ENCODE data around the gene YPEL2.

YPEL2 gene

GRCh38 chr17:59342681-59343131 is 11.3 kb downstream of the YPEL2 start:
- H4K20me1 ChIP-seq (ENCODE audit: insufficient read depth, low read length, poor library complexity, severe bottlenecking): no peaks in the 10 kb centered on the region
- no peaks in the 10 kb centered on the region for H3K36me3 ChIP-seq (ENCODE audit: insufficient read depth, low read length)
- H3K27me3 ChIP-seq (ENCODE audit: insufficient read depth, low read length, poor library complexity, severe bottlenecking): no peaks in the 10 kb centered on the region
- no peaks in the 10 kb centered on the region for H3K4me1 ChIP-seq (ENCODE audit: insufficient read depth, low read length, poor library complexity, severe bottlenecking)
- TF ChIP-seq CTCF (conservative IDR thresholded peaks at IDR 0.05; ENCODE audit: low read length) (no peak), EZH2phosphoT487 (IDR thresholded peaks at IDR 0.05; ENCODE audit: borderline replicate concordance) (no peak)
- no peak overlapping the region for H2AFZ ChIP-seq (ENCODE audit: low read length)
- no peak overlapping the region for H3K4me3 ChIP-seq (ENCODE audit: low read length, poor library complexity, severe bottlenecking)
- no peaks in the 10 kb centered on the region for H3K9me2 ChIP-seq (replicated peaks; ENCODE audit: low read depth, low read length)
- H3K9ac ChIP-seq (ENCODE audit: low read depth, low read length, poor library complexity, severe bottlenecking): no peak overlapping the region
- H3K9me3 ChIP-seq (ENCODE audit: insufficient read depth, low read depth, low read length): no peaks in the 10 kb centered on the region
- no peaks in the 10 kb centered on the region; the same call in 1 of the 2 replicates for H3F3A ChIP-seq (ENCODE audit: low read depth)
- no peak overlapping the region for H3K4me2 ChIP-seq (ENCODE audit: low read depth, low read length, poor library complexity, severe bottlenecking)
- H3K79me2 ChIP-seq (ENCODE audit: insufficient read depth, low read length): no peaks in the 10 kb centered on the region

- no peak overlapping the region for H3K4me2 ChIP-seq (ENCODE audit: low read depth, low read length, poor library complexity, severe bottlenecking)
- H2AFZ ChIP-seq (ENCODE audit: low read length): no peak overlapping the region
- H3K4me1 ChIP-seq (ENCODE audit: insufficient read depth, low read length, poor library complexity, severe bottlenecking): no peaks in the 10 kb centered on the region
- no peaks in the 10 kb centered on the region for H3K36me3 ChIP-seq (ENCODE audit: insufficient read depth, low read length)
- H4K20me1 ChIP-seq (ENCODE audit: insufficient read depth, low read length, poor library complexity, severe bottlenecking): no peaks in the 10 kb centered on the region
- no peak overlapping the region for H3K4me3 ChIP-seq (ENCODE audit: low read length, poor library complexity, severe bottlenecking)
- H3K27me3 ChIP-seq (ENCODE audit: insufficient read depth, low read length, poor library complexity, severe bottlenecking): no peaks in the 10 kb centered on the region
- no peak overlapping the region for H3K9ac ChIP-seq (ENCODE audit: low read depth, low read length, poor library complexity, severe bottlenecking)
- no peaks in the 10 kb centered on the region for H3K9me2 ChIP-seq (replicated peaks; ENCODE audit: low read depth, low read length)
- TF ChIP-seq CTCF (conservative IDR thresholded peaks at IDR 0.05; ENCODE audit: low read length) (no peak), EZH2phosphoT487 (IDR thresholded peaks at IDR 0.05; ENCODE audit: borderline replicate concordance) (no peak)
- no peaks in the 10 kb centered on the region; the same call in 1 of the 2 replicates for H3F3A ChIP-seq (ENCODE audit: low read depth)
- H3K9me3 ChIP-seq (ENCODE audit: insufficient read depth, low read depth, low read length): no peaks in the 10 kb centered on the region
- H3K79me2 ChIP-seq (ENCODE audit: insufficient read depth, low read length): no peaks in the 10 kb centered on the region
These were observed 14.0 kb downstream of the YPEL2 start for GRCh38 chr17:59345476-59345875.

- H3K9ac ChIP-seq (ENCODE audit: low read depth, low read length, poor library complexity, severe bottlenecking): no peak overlapping the region
- H3K36me3 ChIP-seq (ENCODE audit: insufficient read depth, low read length): no peaks in the 10 kb centered on the region
- H3K27me3 ChIP-seq (ENCODE audit: insufficient read depth, low read length, poor library complexity, severe bottlenecking): no peaks in the 10 kb centered on the region
- no peaks in the 10 kb centered on the region; the same call in 1 of the 2 replicates for H3F3A ChIP-seq (ENCODE audit: low read depth)
- H2AFZ ChIP-seq (ENCODE audit: low read length): no peak overlapping the region
- no peaks in the 10 kb centered on the region for H4K20me1 ChIP-seq (ENCODE audit: insufficient read depth, low read length, poor library complexity, severe bottlenecking)
- H3K79me2 ChIP-seq (ENCODE audit: insufficient read depth, low read length): no peaks in the 10 kb centered on the region
- no peaks in the 10 kb centered on the region for H3K9me3 ChIP-seq (ENCODE audit: insufficient read depth, low read depth, low read length)
- TF ChIP-seq EZH2phosphoT487 (IDR thresholded peaks at IDR 0.05; ENCODE audit: borderline replicate concordance) (no peak), CTCF (conservative IDR thresholded peaks at IDR 0.05; ENCODE audit: low read length) (no peak)
- H3K4me2 ChIP-seq (ENCODE audit: low read depth, low read length, poor library complexity, severe bottlenecking): no peak overlapping the region
- H3K9me2 ChIP-seq (replicated peaks; ENCODE audit: low read depth, low read length): no peaks in the 10 kb centered on the region
- no peaks in the 10 kb centered on the region for H3K4me1 ChIP-seq (ENCODE audit: insufficient read depth, low read length, poor library complexity, severe bottlenecking)
- H3K4me3 ChIP-seq (ENCODE audit: low read length, poor library complexity, severe bottlenecking): no peak overlapping the region
These were observed 14.9 kb downstream of the YPEL2 start for GRCh38 chr17:59346341-59346740.
